ENCODE results near the gene RGL2. TPM values are rescaled to one million over a fixed set of nuclear protein-coding genes. Genes with fewer than 3 reads are reported as not detected.
"Not testable (repeated sequence)": the region's sequence is repeated elsewhere in the genome, so short reads cannot be mapped to it uniquely, and the experiment has no call there.

RGL2 gene
- total RNA-seq, 3 donors from 2014 or later, result 26.4 to 64.6 (median 38.9) TPM

DNA sequence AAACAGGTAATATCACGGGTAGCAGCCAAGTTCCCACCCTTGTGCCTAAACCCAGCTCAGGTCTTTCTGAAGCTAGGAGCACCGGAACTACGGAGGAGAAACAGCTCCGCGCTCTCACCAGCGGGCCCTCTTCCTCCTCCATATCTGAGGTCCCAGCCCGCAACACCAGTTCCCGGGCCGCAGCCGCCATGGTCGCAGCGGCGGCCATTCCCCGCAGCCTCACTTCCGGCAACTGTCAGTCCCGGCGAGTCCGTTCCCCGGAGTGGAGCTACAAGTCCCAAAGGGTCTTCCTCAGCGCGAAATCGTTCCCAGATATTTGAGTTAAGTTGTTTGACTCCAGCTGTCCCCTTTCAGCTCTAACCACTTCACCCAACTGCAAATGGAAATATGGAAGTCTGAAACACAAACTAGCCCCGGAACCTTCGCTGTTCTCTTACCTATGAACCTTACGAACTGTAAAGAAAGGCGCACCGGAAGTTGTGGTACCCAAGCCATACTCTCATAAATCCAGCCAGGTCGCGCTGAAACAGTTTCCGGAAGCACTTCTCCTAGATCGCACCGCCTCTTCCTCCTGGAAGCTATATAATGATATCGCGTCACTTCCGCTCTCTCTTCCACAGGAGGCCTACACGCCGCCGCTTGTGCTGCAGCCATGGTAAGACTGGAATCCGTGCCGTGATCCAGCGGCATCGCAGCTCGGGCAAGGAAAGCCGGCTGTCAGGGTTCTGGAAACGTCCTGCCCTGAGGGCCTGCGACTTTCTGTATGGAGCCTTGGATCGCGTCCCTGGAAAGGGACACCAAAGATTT, 27.1 kb downstream of the RGL2 start, which contains the start of the genes RPS18 and VPS52:
Gene RPS18 (plus strand): TSS at position 608 of the 807 bp plus-strand sequence. CDS start 45 bp downstream, at position 653.
Gene VPS52 (minus strand): TSS at position 409 of the 807 bp plus-strand sequence. CDS start 201 bp downstream, at position 208.
- intact Hi-C loops (cut with DNase I, micrococcal nuclease), result no loop called here
- peaks cover 47% of the 10 kb centered on the region for H3K4me1 ChIP-seq (ENCODE audit: low read depth)
- DNase-seq, result peak; percentile 90 to 97 (median 92)
- peak within 1 kb of the TSS; percentile 69 for H3K4me3 ChIP-seq
- TF ChIP-seq, protein P1, sequence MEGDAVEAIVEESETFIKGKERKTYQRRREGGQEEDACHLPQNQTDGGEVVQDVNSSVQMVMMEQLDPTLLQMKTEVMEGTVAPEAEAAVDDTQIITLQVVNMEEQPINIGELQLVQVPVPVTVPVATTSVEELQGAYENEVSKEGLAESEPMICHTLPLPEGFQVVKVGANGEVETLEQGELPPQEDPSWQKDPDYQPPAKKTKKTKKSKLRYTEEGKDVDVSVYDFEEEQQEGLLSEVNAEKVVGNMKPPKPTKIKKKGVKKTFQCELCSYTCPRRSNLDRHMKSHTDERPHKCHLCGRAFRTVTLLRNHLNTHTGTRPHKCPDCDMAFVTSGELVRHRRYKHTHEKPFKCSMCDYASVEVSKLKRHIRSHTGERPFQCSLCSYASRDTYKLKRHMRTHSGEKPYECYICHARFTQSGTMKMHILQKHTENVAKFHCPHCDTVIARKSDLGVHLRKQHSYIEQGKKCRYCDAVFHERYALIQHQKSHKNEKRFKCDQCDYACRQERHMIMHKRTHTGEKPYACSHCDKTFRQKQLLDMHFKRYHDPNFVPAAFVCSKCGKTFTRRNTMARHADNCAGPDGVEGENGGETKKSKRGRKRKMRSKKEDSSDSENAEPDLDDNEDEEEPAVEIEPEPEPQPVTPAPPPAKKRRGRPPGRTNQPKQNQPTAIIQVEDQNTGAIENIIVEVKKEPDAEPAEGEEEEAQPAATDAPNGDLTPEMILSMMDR (IDR thresholded peaks at IDR 0.05), result no peak
- H3K9me3 ChIP-seq, result no peaks in the 10 kb centered on the region
- peak; percentile 92 for ATAC-seq
- H3K36me3 ChIP-seq (ENCODE audit: low read depth), result no peaks in the 10 kb centered on the region

DNA sequence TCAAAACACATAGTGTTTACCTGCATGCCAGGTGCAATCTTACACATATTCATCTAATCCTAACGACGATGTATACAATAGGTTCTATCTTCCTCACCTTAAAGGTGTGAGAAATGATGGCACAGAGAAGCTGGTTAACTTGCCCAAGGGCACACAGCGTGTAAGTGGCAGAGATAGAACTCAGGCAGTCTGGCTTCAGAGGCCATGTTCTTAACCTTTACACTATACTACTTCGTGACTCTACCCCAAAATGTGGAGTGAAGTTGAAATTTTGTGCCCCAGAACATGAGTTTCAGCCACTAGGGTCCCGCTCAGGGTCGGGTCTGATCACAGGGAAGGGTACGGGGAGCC, 27.6 kb downstream of the RGL2 start:
- DNase-seq, result no peak
- Histone ChIP-seq H3K9me3 (no peaks in the 10 kb centered on the region), H3K36me3 (ENCODE audit: low read depth) (no peaks in the 10 kb centered on the region), H3K4me1 (ENCODE audit: low read depth) (peaks cover 41% of the 10 kb centered on the region), H3K4me3 (peak overlapping the region; percentile 69)
- TF ChIP-seq, protein P1 (IDR thresholded peaks at IDR 0.05), result no peak
- peak; percentile 37 for ATAC-seq
- intact Hi-C loops (cut with DNase I, micrococcal nuclease), result no loop called here

DNA sequence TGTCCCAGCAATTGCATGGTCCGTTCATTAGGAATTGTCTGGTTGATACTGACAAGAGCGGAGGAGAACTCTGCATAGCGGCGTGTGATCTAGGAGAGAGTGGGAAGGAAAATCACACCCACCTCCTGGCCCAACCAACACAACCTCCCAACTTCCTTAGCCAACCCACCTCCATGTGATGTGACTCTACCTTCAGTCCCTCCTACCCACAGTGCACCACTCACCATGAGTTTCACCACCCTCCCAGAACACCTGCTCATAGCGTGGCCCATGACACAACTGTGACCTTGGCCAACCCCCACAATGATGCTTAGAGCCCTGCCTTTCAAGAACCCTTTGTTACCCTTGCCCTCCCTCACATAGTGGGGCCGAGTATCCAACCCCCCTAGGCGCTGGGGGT, 34.7 kb downstream of the RGL2 start:
- no peak for DNase-seq
- H3K4me1 ChIP-seq (ENCODE audit: low read depth), result no peaks in the 10 kb centered on the region
- intact Hi-C loops (cut with DNase I, micrococcal nuclease), result no loop called here
- TF ChIP-seq, protein P1 (IDR thresholded peaks at IDR 0.05), result no peak
- peak; percentile 8 for ATAC-seq
- H3K36me3 ChIP-seq (ENCODE audit: low read depth), result no peaks in the 10 kb centered on the region
- H3K4me3 ChIP-seq, result no peak overlapping the region
- no peaks in the 10 kb centered on the region for H3K9me3 ChIP-seq

DNA sequence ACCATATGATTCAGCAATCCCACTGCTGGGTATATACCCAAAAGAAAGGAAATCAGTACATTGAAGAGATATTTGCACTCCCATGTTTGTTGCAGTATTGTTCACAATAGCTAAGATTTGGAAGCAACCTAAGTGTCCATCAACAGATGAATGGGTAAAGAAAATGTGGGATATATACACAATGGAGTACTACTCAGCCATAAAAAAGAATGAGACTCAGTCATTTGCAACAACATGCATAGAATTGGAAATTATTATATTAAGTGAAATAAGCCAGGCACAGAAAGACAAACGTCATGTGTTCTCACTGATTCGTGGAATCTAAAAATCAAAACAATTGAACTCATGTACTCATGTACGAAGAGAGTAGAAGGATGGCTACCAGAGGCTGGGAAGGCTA, 36.3 kb downstream of the RGL2 start:
- intact Hi-C loops (cut with DNase I, micrococcal nuclease); H3K4me1 ChIP-seq (ENCODE audit: low read depth); H3K9me3 ChIP-seq; DNase-seq; H3K36me3 ChIP-seq (ENCODE audit: low read depth); ATAC-seq; H3K4me3 ChIP-seq: not testable (repeated sequence)

DNA sequence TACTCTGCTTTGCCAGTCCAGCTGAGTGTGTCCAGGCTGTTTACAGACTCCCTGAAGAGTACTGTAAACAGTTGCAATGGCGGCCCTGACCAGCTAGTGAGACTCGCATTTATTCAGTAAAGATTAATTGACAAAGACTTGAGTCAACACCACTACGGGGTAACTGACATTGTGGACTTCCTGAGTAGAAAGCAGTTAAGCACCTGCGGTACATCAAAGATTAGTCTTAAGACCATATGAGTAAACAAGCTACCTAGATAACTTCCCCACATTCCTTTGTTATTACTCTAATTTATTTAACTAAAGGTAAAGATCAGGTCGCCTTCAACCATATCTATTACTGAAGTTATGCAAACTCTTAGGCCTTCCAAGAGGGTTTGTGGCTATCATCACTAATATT, 39.7 kb downstream of the RGL2 start:
- TF ChIP-seq, protein P1 (IDR thresholded peaks at IDR 0.05), result no peak
- H3K4me3 ChIP-seq, result no peak overlapping the region
- H3K4me1 ChIP-seq (ENCODE audit: low read depth), result no peaks in the 10 kb centered on the region
- H3K36me3 ChIP-seq (ENCODE audit: low read depth), result no peaks in the 10 kb centered on the region
- no peaks in the 10 kb centered on the region for H3K9me3 ChIP-seq
- intact Hi-C loops (cut with DNase I, micrococcal nuclease), result no loop called here
- no peak for ATAC-seq
- no peak for DNase-seq

DNA sequence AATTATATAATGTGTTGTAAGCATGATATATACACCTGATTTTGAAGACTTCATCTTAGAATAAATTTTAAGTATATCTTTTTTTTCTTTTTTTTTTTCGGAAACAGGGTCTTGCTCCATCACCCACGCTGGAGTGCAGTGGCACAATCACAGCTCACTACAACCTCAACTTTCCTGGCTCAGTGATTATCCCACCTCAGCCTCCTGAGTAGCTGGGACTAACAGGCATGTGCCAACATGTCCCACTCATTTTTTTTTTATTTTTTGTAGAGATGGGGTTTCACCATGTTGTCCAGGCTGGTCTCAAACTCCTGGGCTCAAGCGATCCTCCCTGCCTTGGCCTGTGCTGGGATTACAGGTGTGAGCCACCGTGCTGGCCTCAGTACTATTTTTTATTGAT, 44.2 kb downstream of the RGL2 start:
- TF ChIP-seq, protein P1 (IDR thresholded peaks at IDR 0.05), result no peak
- ATAC-seq (no peak), DNase-seq (no peak)
- Histone ChIP-seq H3K9me3 (no peaks in the 10 kb centered on the region), H3K36me3 (ENCODE audit: low read depth) (no peaks in the 10 kb centered on the region), H3K4me3 (no peak overlapping the region), H3K4me1 (ENCODE audit: low read depth) (peaks cover 7% of the 10 kb centered on the region)
- intact Hi-C loops (cut with DNase I, micrococcal nuclease), result no loop called here
